ENCODE results near the gene RPL23. TPM values are rescaled to one million over a fixed set of nuclear protein-coding genes. Genes with fewer than 3 reads are reported as not detected.

The RPL23 gene
- total and polyA plus RNA-seq, 10 of the 15 experiments (the other 5 are each of a cell fraction or from before 2014, with no cell fraction given): 2,200 to 4,821 (median 3,043) TPM

DNA sequence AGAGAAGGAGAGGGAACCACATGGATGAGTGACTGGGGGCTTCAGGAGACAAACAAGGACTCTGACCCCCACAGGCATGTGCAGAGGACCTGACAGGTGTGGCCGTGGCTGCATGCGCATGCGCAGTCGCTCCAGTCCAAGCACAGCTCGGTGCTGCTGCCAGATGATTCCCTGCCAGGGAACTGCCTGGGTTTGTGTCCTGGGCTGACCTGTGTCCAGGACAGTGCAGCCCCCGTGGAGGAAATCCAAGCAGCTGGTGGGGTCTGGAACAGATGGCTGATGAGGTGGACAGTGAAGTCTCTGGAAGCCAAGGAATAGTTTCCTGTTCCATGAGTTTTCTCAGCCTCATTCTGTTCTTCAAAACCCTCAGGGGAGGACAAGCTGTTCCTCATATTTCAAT lies 43.7 kb upstream of the RPL23 start:
- Histone ChIP-seq H3K4me1 (ENCODE audit: control insufficient read depth, insufficient read depth, low read length) (peaks cover 28% of the 10 kb centered on the region), H3K9me3 (replicated peaks; ENCODE audit: control insufficient read depth, insufficient read depth, low read length) (no peaks in the 10 kb centered on the region; the same call in 2 of the 3 replicates), H3K9ac (ENCODE audit: control insufficient read depth, insufficient read depth, low read length) (no peak overlapping the region), H2AFZ (ENCODE audit: control insufficient read depth, low read depth, low read length) (no peak overlapping the region), H3K27me3 (replicated peaks in 1 of 2; ENCODE audit: control insufficient read depth in 2 of 2, insufficient read depth in 2 of 2, low read length in 1 of 2) (no peaks in the 10 kb centered on the region), H3K4me3 (no peak overlapping the region), H3K27ac (ENCODE audit: control insufficient read depth, insufficient read depth) (no peak overlapping the region), H3K79me2 (ENCODE audit: control insufficient read depth, insufficient read depth, low read length) (peaks cover 4% of the 10 kb centered on the region), H4K20me1 (ENCODE audit: control insufficient read depth, insufficient read depth) (no peaks in the 10 kb centered on the region), H3K4me2 (ENCODE audit: control insufficient read depth, insufficient read depth) (no peak overlapping the region), H3K36me3 (ENCODE audit: control insufficient read depth in 2 of 2, insufficient read depth in 2 of 2, low read length in 1 of 2) (peaks cover 19 to 33% of the 10 kb centered on the region in 2 experiments)
- ATAC-seq (no peak), FAIRE-seq (no peak), DNase-seq (ENCODE audit: low read depth, low spot score) (no peak)
- ChIA-PET POLR2A (interaction anchor here (0.9 to 2.8 kb wide), 3 partner anchors 27 to 43 kb away, joined by 4 to 21 read pairs (median 10); partner anchors contain the start of genes LASP1 and RPL23), SMC1A (ENCODE audit: uncharacterized antibody, unreplicated experiment) (interaction anchor here (1.6 to 1.7 kb wide), 3 partner anchors 15 to 43 kb away, joined by 6 to 7 read pairs (median 6); partner anchors contain the start of gene RPL23), RAD21 (ENCODE audit: unreplicated experiment) (interaction anchor here (1.0 to 2.4 kb wide), 3 partner anchors 25 to 86 kb away, joined by 6 to 10 read pairs (median 7); partner anchors contain the start of gene LASP1), CTCF (interaction anchor here (0.9 to 2.0 kb wide), 4 partner anchors 11 to 277 kb away, joined by 3 to 6 read pairs (median 3); no protein-coding TSS in a partner anchor)
- intact Hi-C loops (cut with micrococcal nuclease; ENCODE audit: unreplicated experiment): no loop called here
- in situ Hi-C loops (cut with MboI): no loop called here
- BruUV-seq (replicated peaks): no TSS peak
- TF ChIP-seq DPF2 (IDR thresholded peaks at IDR 0.05): no peak
- no peak for TF ChIP-seq GATAD2B (conservative IDR thresholded peaks at IDR 0.05; ENCODE audit: low read depth)
- no peak for TF ChIP-seq SUZ12 (IDR thresholded peaks at IDR 0.05; ENCODE audit: unreplicated experiment)
- no peak for TF ChIP-seq SIN3A (IDR thresholded peaks at IDR 0.05; ENCODE audit: low read depth, low read length)
- TF ChIP-seq JUNB (IDR thresholded peaks at IDR 0.05): no peak
- TF ChIP-seq, protein P1, sequence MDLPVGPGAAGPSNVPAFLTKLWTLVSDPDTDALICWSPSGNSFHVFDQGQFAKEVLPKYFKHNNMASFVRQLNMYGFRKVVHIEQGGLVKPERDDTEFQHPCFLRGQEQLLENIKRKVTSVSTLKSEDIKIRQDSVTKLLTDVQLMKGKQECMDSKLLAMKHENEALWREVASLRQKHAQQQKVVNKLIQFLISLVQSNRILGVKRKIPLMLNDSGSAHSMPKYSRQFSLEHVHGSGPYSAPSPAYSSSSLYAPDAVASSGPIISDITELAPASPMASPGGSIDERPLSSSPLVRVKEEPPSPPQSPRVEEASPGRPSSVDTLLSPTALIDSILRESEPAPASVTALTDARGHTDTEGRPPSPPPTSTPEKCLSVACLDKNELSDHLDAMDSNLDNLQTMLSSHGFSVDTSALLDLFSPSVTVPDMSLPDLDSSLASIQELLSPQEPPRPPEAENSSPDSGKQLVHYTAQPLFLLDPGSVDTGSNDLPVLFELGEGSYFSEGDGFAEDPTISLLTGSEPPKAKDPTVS (IDR thresholded peaks at IDR 0.05; ENCODE audit: low read depth, low read length): no peak
- no peak for TF ChIP-seq CHD1 (IDR thresholded peaks at IDR 0.05; ENCODE audit: low read depth, low read length)
- WGBS (ENCODE audit: insufficient coverage, insufficient replicate concordance, low lambda C conversion rate, missing lambda C conversion rate): 98% methylated on average over 6 of the region's 6 CpGs

Data from GM12878 (cell line).